IMR-90 (cell line): Measurements from ENCODE around the gene TENM4. TPM values are rescaled to one million over a fixed set of nuclear protein-coding genes. Genes with fewer than 3 reads are reported as not detected.

Source experiments
- ATAC-seq: fragments of 200-7000 bp; cut with Tn5 transposase; 2 replicates; pipeline ENCODE4 v1.9.1; 2020; ENCODE audit warnings: low read depth, mild to moderate bottlenecking, moderate library complexity
- BruUV-seq: library from RNA; stranded (reverse); fragments of 400-500 nt; replicated peaks from 2 replicates; lab custom pipeline; 2021; lab: Mats Ljungman, UMichigan
- CTCF ChIA-PET: fragments of 300-600 bp; formaldehyde crosslinking; extraction: SDS; loops from one replicate; lab custom pipeline; 2021; ENCODE audit warnings: antibody characterized with exemption; lab: Yijun Ruan, JAX
- POLR2A ChIA-PET: fragments of 300-600 bp; sonication (Branson Sonifier 250); formaldehyde crosslinking; loops from one replicate; lab custom pipeline; 2022; ENCODE audit warnings: antibody characterized with exemption; ENCODE audit not compliant: unreplicated experiment; lab: Charles Lee
- DNase-seq: peaks from one replicate; pipeline ENCODE4 v3.0.0; 2013
- H2AFZ ChIP-seq: replicated peaks from 2 replicates; pipeline ENCODE3; 2013; ENCODE audit warnings: low read length, mild to moderate bottlenecking; ENCODE audit not compliant: poor library complexity
- H2AK5ac ChIP-seq: 2 replicates; pipeline ENCODE4 v1.6.1; 2013; ENCODE audit warnings: low read depth, low read length, inconsistent platforms
- H2AK9ac ChIP-seq: replicated peaks from 2 replicates; pipeline ENCODE3; 2013; ENCODE audit warnings: mild to moderate bottlenecking, low read depth, low read length, moderate library complexity; ENCODE audit not compliant: poor library complexity
- H2BK120ac ChIP-seq: 2 replicates; pipeline ENCODE4 v1.6.1; 2013; ENCODE audit warnings: low read depth, low read length, inconsistent platforms
- H2BK15ac ChIP-seq: 3 replicates; pipeline ENCODE4 v1.6.1; 2013; ENCODE audit warnings: low read depth, low read length, inconsistent platforms
- H2BK20ac ChIP-seq: 2 replicates; pipeline ENCODE4 v1.6.1; 2013; ENCODE audit warnings: low read depth, mild to moderate bottlenecking, inconsistent platforms, low read length, moderate library complexity
- H2BK5ac ChIP-seq: 2 replicates; pipeline ENCODE4 v1.6.1; 2013; ENCODE audit warnings: mild to moderate bottlenecking, low read depth, low read length, inconsistent platforms; ENCODE audit not compliant: poor library complexity, severe bottlenecking
- H3K14ac ChIP-seq: replicated peaks from 2 replicates; pipeline ENCODE4 v1.6.1; 2013; ENCODE audit warnings: low read depth, low read length, inconsistent platforms
- H3K18ac ChIP-seq: 2 replicates; pipeline ENCODE4 v1.6.1; 2013; ENCODE audit warnings: low read depth, low read length, control low read depth
- H3K23ac ChIP-seq: 2 replicates; pipeline ENCODE4 v1.6.1; 2013; ENCODE audit warnings: low read depth, low read length, inconsistent platforms
- H3K27ac ChIP-seq: 2 replicates; pipeline ENCODE4 v1.5.1; 2013; ENCODE audit warnings: mild to moderate bottlenecking, control low read depth, low read length; ENCODE audit not compliant: insufficient read depth
- H3K27me3 ChIP-seq: 2 replicates; pipeline ENCODE4 v1.6.1; 2013; ENCODE audit warnings: low read length; ENCODE audit not compliant: control insufficient read depth, insufficient read depth
- H3K36me3 ChIP-seq: 2 replicates; pipeline ENCODE4 v1.6.1; 2013; ENCODE audit warnings: low read length, mixed read lengths; ENCODE audit not compliant: control insufficient read depth, insufficient read depth
- H3K4ac ChIP-seq: 2 replicates; pipeline ENCODE4 v1.6.1; 2013; ENCODE audit warnings: low read depth, low read length, inconsistent platforms
- H3K4me1 ChIP-seq: 2 replicates; pipeline ENCODE4 v1.6.1; 2013; ENCODE audit warnings: low read length, mixed read lengths; ENCODE audit not compliant: control insufficient read depth, insufficient read depth
- H3K4me2 ChIP-seq: 2 replicates; pipeline ENCODE4 v1.6.1; 2013; ENCODE audit warnings: low read depth, mild to moderate bottlenecking, control low read depth, low read length, moderate library complexity
- H3K4me3 ChIP-seq: 2 replicates; pipeline ENCODE4 v1.5.1; 2013; ENCODE audit warnings: low read depth, mild to moderate bottlenecking, control low read depth, low read length, moderate library complexity; ENCODE audit not compliant: insufficient read depth
- H3K56ac ChIP-seq: 2 replicates; pipeline ENCODE4 v1.6.1; 2013; ENCODE audit warnings: low read length, inconsistent platforms; ENCODE audit not compliant: insufficient read depth; ENCODE audit errors: extremely low read depth
- H3K79me1 ChIP-seq, 2 experiments: 2 replicates each; pipeline ENCODE4 v1.6.1; 2013; ENCODE audit warnings: low read length in 2 of 2, inconsistent platforms in 1 of 2, low read depth in 1 of 2
- H3K9ac ChIP-seq: 2 replicates; pipeline ENCODE4 v1.6.1; 2013; ENCODE audit warnings: low read depth, low read length, control low read depth
- H3K9me1 ChIP-seq: 2 replicates; pipeline ENCODE4 v1.6.1; 2013; ENCODE audit warnings: low read length, inconsistent platforms; ENCODE audit not compliant: insufficient read depth
- H3K9me3 ChIP-seq: 2 replicates; pipeline ENCODE4 v1.6.1; 2013; ENCODE audit warnings: low read length; ENCODE audit not compliant: control insufficient read depth, insufficient read depth
- H4K20me1 ChIP-seq: 2 replicates; pipeline ENCODE4 v1.6.1; 2013; ENCODE audit warnings: low read length, inconsistent platforms; ENCODE audit not compliant: insufficient read depth
- H4K5ac ChIP-seq: 2 replicates; pipeline ENCODE4 v1.6.1; 2013; ENCODE audit warnings: mild to moderate bottlenecking, low read depth, low read length, control low read depth
- H4K8ac ChIP-seq, 2 experiments: 2 replicates each; pipeline ENCODE4 v1.6.1; 2013; ENCODE audit warnings: low read depth in 2 of 2, low read length in 2 of 2, control low read depth in 1 of 2, inconsistent platforms in 1 of 2
- H4K91ac ChIP-seq: 2 replicates; pipeline ENCODE4 v1.6.1; 2013; ENCODE audit warnings: low read depth, low read length, inconsistent platforms; ENCODE audit not compliant: insufficient read depth
- BHLHE40 ChIP-seq: fragments of 150-350 bp; IDR thresholded peaks from 2 replicates; pipeline ENCODE4 v1.6.1; 2016; ENCODE audit warnings: mild to moderate bottlenecking, low read depth, low read length
- CHD1 ChIP-seq: IDR thresholded peaks from 2 replicates; pipeline ENCODE4 v1.6.1; 2012; ENCODE audit warnings: low read depth, low read length, improper control_type of control experiment
- FOS ChIP-seq: fragments of 150-350 bp; IDR thresholded peaks from 2 replicates; pipeline ENCODE4 v1.6.1; 2016; ENCODE audit warnings: low read depth, low read length
- MXI1 ChIP-seq: IDR thresholded peaks from 2 replicates; pipeline ENCODE4 v1.6.1; 2012; ENCODE audit warnings: low read depth, mild to moderate bottlenecking, low read length, moderate library complexity, borderline replicate concordance
- WGBS, 2 experiments: methylation state at CpG; one replicate each; pipeline versions ENCODE4 v1.1.5 to v1.1.7; 2013; ENCODE audit warnings: missing lambda C conversion rate in 2 of 2; ENCODE audit not compliant: insufficient read length in 1 of 2; ENCODE audit errors: extremely low coverage in 2 of 2; 5-methylcytosine and 5-hydroxymethylcytosine counted together
- dilution Hi-C: fragments of 300-500 bp; cut with HindIII; formaldehyde crosslinking; loops from one replicate; pipeline ENCODE4 v1.14.3; 2018; ENCODE audit warnings: low sequenced_read_pairs; ENCODE audit not compliant: unreplicated experiment
- in situ Hi-C: fragments of 300-500 bp; cut with MboI; formaldehyde crosslinking; loops from 3 replicates; pipeline ENCODE4 v1.14.3; 2019; ENCODE audit warnings: low sequenced_read_pairs, inconsistent platforms, mixed read lengths
- intact Hi-C: fragments of 100-400 bp; cut with micrococcal nuclease; formaldehyde crosslinking; loops from 2 replicates; pipeline ENCODE4 v1.10.0; 2022
- polyA plus RNA-seq, 3 experiments: library from polyadenylated mRNA; depleted of rRNA; stranded (reverse); fragments of >200 nt; gene quantifications; 2 replicates each; pipeline ENCODE4 v1.2.3, GENCODE V29; 2012; ENCODE audit warnings: low replicate concordance in 1 of 3
- total RNA-seq: library from RNA; depleted of rRNA; stranded (reverse); fragments of >200 nt; gene quantifications from 2 replicates; pipeline ENCODE4 v1.2.3, GENCODE V29; 2012

TENM4 gene
- total and polyA plus RNA-seq, 2 of the 4 experiments (the other 2 are of a cell fraction) = 7.4 to 9.0 TPM

- no peak for TF ChIP-seq MXI1
- no peak for TF ChIP-seq CHD1
- TF ChIP-seq BHLHE40 = no peak
- TF ChIP-seq FOS = no peak
- intact Hi-C loops = no loop called here
- no peak overlapping the region for H3K4me3 ChIP-seq
Measured at GRCh38 chr11:79382301-79383050, 58.4 kb downstream of the TENM4 start.

More at GRCh38 chr11:79382301-79383050, 58.4 kb downstream of the TENM4 start:
- no peak overlapping the region for H3K4me2 ChIP-seq
- H3K27ac ChIP-seq = no peak overlapping the region
- no TSS peak for BruUV-seq
- H4K91ac ChIP-seq = no peak overlapping the region
- POLR2A ChIA-PET = no interaction called here
- CTCF ChIA-PET = interaction anchor here (0.6 kb wide), 1 partner anchor 23 kb away, joined by 3 read pairs; no protein-coding TSS in a partner anchor
- peaks cover 9% of the 10 kb centered on the region; the same call in 1 of the 2 replicates for H4K20me1 ChIP-seq
- WGBS, 2 experiments = 94% methylated on average over 2 of the region's 6 CpGs; no CpG with 5 or more reads in 1 of the 2 experiments
- H3K18ac ChIP-seq = no peak overlapping the region
- no peaks in the 10 kb centered on the region for H3K27me3 ChIP-seq
- H3K56ac ChIP-seq = no peak overlapping the region
- dilution Hi-C loops (no loop called here), in situ Hi-C loops (no loop called here)
- no peak overlapping the region for H3K14ac ChIP-seq
- H4K8ac ChIP-seq = no peak overlapping the region
- no peak overlapping the region for H2BK120ac ChIP-seq
- no peak for ATAC-seq
- H3K4ac ChIP-seq = no peak overlapping the region
- H3K9me1 ChIP-seq = no peaks in the 10 kb centered on the region; the same call in 1 of the 2 replicates
- H3K9ac ChIP-seq = no peak overlapping the region
- DNase-seq = no peak
- no peak overlapping the region for H2AK9ac ChIP-seq
- H2BK20ac ChIP-seq = no peak overlapping the region
- H4K5ac ChIP-seq = no peak overlapping the region
- H3K79me1 ChIP-seq = peaks cover 3 to 11% of the 10 kb centered on the region in 2 experiments; a peak in 2 of 4 replicates
- no peak overlapping the region for H2AFZ ChIP-seq
- H2BK5ac ChIP-seq = no peak overlapping the region
- no peak overlapping the region for H3K23ac ChIP-seq
- no peak overlapping the region for H2BK15ac ChIP-seq
- no peaks in the 10 kb centered on the region for H3K36me3 ChIP-seq
- no peaks in the 10 kb centered on the region for H3K4me1 ChIP-seq
- H3K9me3 ChIP-seq = no peaks in the 10 kb centered on the region
- no peak overlapping the region for H2AK5ac ChIP-seq
